Measurements from ENCODE around the gene PLOD3.
"Not testable (repeated sequence)": the region's sequence is repeated elsewhere in the genome, so short reads cannot be mapped to it uniquely, and the experiment has no call there.

The PLOD3 gene

GRCh38 chr7:101212014-101212413 lies 5.4 kb downstream of the PLOD3 start:
- no peak for DNase-seq (ENCODE audit: low read depth in 2 of 2)

DNA sequence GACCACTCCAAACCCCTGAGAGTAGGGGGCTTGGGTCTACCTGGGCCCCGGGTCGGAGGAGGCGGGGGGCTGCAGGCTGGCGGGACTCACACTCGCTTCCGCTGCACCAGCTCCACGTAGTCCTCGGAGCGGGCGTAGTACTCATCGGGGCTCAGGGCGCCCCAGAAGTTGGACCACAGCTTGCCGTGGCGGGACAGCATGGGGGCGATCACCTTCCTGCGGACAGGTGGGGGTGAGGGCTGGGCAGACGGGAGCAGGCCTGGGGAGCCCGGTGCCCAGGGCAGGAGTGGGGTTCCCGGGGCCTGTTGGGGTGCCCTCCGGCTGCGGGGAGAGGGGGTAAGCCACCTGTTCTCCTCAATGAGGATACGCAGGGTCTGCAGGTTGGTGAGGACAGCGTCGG lies 5.9 kb downstream of the PLOD3 start:
- no peak for DNase-seq (ENCODE audit: low read depth in 2 of 2)

DNA sequence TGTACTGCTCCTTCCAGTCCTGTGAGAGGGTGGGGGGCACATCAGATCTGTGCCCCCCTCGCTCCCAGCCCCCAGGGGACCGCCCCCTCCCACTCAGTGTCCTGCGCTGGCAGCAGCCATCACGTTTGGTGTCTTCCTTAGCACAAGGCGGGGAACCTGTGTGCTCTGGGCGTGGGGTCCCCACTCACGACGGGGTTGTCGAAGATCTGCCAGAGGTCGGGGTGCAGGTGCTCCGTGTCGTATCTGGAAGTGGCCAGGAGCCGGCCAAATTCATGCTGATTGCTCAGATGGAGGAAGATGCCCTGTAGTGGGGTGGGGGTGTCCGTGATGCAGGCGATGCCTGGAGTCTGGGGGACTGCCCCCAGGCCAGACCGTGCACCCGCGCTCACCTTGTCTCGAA lies 7.2 kb downstream of the PLOD3 start:
- DNase-seq (ENCODE audit: low read depth in 2 of 2), result no peak

GRCh38 chr7:101208794-101209193 lies 8.6 kb downstream of the PLOD3 start:
- no peak for DNase-seq (ENCODE audit: low read depth in 2 of 2)

DNA sequence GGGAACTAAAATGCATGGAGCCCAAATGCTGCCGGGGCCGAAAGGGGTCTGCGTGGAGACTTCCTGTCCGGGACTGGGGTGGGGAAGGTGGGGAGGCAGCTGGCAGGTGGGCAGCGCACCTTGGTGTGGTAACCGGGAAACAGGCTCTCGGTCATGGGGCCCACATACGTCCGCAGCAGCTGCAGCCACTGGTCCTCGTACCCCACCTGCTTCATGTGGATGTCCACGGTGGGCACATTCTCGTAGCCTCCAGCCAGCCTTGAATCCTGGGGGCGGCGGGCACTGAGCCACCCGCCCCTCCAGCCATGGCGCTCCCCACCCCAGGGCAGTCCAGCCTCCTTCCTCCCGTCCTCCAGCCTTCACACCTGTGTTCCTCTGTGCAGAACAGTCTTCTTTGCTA lies 9.9 kb downstream of the PLOD3 start:
- no peak for DNase-seq (ENCODE audit: low read depth in 2 of 2)

DNA sequence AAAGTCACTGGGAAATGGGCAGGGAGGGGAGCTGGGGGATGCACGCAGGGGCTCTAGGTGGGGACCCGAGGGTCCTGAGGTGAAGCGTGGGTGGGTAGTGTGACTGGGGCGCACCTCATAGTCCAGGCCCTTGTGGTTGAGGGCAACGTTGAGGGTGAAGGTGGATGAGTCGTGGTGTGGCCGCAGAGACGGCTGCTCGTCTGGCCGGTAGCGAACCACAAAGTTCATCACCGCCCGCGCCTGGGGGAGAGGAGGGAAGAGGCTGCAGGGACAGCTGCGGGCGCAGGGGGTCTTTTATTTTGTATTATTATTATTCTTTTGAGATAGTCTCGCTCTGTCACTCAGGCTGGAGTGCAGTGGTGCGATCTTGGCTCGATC lies 10.7 kb downstream of the PLOD3 start:
- no peak for DNase-seq (ENCODE audit: low read depth in 2 of 2)

DNA sequence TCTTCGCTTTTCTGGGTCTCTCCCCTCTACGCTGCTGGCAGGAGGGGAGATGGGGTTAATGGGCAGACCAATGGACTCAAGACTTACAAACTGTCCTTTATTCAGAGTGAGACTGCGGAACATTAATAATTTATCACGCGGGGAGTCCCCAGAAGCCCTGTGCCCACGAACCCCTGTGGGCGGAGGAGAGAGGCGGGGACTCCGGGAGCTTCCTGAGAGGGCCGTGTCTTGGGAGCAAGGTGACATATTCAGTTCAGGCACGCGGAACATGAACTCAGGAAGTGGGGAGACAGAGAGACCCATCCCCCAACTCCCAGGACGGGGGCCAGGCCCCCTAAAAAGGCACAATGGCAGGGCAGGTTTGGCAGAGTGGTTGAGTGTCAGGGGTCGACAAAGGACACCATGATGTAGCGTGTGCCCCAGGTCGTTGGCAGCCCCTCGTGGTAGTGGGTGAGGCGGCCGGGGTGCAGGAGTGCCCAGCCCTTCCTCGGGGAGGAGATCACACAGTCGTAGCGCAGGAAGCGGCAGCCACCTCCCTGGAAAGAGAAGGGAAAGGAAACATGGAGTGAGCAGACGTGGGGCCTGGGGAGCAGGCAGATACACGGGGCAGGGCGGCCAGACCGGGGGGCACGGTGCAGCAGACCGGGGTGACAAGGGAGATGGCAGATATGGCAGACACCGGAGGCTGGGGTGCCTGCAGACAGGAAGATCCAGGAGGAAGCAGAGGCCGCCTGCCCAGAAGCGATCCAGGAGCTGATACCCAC lies 11.3 kb downstream of the PLOD3 start:
- no peak for DNase-seq (ENCODE audit: low read depth in 2 of 2)

- DNase-seq (ENCODE audit: low read depth in 2 of 2), result not testable (repeated sequence)
Measured at GRCh38 chr7:101203740-101204738, 13.3 kb downstream of the PLOD3 start.

GRCh38 chr7:101202603-101202918 lies 14.8 kb downstream of the PLOD3 start:
- no peak for DNase-seq (ENCODE audit: low read depth in 2 of 2)

DNA sequence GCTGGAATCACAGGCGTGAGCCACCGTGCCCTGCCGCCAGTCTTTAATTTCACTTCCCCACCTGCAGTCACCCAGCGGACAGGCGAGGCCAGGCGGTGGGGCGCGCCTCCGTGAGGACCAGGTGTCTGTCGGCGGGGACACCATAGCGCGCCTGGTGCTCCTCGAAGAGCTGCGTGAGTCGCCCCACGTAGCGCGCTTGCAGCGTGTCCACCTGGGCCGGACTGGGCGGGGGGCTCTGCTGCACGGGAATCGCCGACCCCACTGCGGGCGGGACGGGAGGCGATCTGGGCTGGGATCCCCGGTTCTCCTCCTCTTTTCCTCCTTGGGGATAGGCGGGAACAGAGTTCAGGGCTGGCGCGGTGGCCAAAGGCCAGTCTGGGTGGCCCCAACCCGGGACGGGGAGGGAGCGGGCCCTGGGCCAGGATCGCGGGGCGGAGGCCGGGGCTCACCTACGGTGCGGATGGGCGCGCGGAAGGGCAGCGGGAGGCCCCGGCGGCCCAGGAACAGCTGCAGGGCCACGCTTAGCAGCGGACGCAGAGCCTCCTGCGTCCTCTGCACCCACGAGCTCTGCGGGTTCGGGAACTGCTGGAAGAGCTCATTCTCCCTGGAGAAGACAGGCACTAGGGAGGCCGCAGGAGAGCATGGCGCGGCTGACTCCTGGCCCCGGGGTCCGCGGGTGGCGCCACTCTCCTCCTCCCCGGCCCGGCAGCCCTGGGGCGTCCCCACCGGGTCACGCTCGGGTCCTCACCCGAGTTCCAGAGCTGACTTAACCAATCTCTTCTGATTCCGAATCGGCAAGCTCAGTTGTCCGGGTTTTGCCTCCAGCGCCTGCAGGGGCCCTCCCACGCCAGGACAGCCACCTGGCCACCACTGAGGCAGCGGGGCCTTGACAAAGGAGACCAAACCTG lies 15.4 kb downstream of the PLOD3 start:
- no peak for DNase-seq (ENCODE audit: low read depth in 2 of 2)

DNA sequence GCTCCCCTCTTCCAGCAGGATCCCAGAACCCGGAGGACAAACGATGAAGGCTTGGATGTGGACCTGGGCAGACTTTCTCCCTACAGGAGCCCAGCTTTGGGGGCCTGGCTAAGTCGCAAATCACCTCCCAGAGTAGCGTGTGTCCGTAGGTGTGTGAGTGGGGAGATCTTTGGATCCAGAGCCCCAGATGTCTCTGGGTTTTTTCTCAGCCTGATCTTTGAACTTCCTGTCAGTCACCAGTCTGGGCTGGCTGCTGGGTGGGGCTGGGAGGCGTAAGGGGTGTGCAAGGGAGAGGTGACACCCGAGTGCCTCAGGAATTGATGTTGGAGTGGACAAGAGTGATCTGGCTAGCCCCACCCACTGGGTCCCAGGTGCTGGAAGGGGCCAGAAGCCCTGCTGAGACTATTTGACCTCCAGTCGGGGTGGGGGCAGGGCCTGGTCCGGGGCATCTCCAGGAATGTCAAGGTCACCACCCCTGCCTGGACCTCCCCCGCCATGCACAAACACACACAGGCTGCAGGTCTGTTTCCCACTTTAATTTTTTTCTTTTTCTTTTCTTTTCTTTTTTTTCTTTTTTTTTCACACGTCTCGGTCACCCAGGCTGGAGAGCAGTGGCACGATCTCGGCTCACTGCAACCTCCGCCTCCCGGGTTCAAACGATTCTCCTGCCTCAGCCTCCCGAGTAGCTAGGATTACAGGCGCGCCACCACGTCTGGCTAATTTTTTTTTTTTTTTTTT lies 16.4 kb downstream of the PLOD3 start, which contains the start of gene MOGAT3:
Gene MOGAT3 (minus strand): TSS at position 175 of the 738 bp plus-strand sequence. CDS start 182 bp downstream, outside the sequence.
- DNase-seq (ENCODE audit: low read depth in 2 of 2), result no peak

GRCh38 chr7:101200504-101200861 lies 16.9 kb downstream of the PLOD3 start:
- no peak for DNase-seq (ENCODE audit: low read depth in 2 of 2)

- not testable (repeated sequence) for DNase-seq (ENCODE audit: low read depth in 2 of 2)
Measured at GRCh38 chr7:101199522-101199921, 17.9 kb downstream of the PLOD3 start.

GRCh38 chr7:101198476-101198875 lies 18.9 kb downstream of the PLOD3 start:
- no peak for DNase-seq (ENCODE audit: low read depth in 2 of 2)

DNA sequence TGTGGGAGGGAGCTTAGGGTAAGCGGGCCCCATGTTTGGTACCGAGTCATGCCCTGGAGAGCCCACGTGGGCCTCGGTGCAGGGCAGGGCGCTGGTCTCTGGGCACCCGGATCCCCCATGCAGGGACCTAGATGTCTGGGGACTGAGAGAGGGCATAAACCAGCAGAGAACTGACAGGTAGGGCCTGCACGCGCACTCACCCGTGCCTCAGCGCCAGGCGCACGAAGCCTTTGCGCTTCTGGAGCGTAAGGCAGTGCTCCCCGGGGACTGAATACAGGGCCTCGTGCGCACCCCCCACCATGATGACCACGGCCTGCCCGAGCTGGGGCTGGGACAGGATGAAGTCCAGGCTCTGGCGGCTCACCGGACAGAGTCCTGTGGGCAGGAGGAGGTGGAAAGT lies 19.4 kb downstream of the PLOD3 start:
- DNase-seq (ENCODE audit: low read depth in 2 of 2), result no peak

DNA sequence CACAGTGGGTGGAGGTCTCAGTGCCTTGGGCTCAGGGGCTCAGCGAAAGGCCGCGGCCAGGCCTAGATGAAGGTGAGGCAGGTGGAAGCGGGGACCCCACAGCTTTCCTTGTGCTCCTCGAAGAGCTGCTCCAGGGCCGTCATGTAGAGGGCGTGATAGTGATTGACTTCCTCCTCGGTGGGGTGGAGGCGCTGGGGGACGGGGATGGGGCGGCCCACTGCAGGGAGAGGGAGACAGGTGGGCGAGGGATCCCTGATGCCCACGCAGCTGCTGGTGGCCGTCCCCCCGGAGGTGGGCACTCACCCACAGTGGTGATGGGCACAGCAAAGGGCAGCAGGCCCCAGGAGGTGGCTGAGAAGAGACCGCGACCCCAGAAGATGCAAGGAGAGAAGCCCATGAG lies 21.5 kb downstream of the PLOD3 start:
- DNase-seq (ENCODE audit: low read depth in 2 of 2), result no peak

DNA sequence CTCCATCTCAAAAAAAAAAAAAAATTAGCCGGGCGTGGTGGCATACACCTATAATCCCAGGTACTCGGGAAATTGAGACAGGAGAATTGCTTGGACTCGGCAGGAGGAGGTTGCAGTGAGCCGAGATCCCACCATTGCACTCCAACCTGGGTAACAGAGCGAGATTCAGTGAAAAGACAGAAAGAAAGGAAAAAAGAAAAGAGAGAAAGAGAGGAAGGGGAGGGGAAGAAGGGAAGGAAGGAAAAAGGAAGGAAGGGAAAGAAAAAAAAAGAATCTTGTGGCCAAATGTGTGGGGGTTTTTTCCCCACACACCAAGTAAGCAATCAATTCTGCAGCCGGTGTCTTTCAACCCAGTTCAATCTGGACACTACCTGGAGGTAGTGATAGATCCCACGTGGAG lies 28.3 kb downstream of the PLOD3 start:
- no peak for DNase-seq (ENCODE audit: low read depth in 2 of 2)

DNA sequence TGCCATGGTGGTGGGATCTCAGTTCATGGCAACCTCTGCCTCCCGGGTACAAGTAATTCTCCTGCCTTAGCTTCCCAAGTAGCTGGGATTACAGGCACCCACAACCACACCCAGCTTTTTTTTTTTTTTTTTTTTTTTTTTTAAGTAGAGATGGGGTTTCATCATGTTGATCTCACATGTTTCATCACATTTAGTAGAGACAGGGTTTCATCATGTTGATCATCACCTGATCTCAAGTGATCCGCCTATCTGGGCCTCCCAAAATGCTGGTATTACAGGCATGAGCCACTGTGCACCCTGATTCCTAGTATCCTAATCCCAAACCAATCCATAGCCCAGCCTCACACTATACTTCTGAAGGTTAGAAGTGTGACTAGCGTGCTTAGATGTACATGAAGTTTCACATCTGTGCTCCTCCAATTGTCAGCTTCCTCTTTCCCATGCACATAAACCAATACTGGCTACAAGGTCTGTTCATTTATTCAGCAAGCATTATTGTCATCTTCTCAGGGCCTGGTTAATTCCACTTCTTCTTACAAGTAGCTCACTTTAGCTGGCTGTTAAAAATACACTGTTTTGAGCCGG lies 30.4 kb downstream of the PLOD3 start:
- no peak for DNase-seq (ENCODE audit: low read depth in 2 of 2)

DNA sequence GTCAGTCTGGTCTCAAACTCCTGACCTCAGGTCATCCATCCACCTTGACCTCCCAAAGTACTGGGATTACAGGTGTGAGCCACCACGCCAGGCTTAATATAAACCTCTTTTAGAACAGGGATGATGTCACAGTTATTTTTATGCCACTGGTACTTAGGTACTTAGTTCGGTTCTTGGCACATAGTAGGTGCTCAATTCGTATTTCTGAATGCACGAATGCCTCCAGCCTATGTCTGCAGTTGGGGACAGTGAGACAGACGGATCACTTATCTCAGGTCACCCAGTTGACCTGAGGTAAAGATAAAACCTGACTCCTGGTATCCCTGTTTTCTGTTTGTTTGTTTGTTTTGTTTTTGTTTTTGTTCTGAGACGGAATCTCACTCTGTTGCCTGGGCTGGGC lies 31.2 kb downstream of the PLOD3 start:
- no peak for DNase-seq (ENCODE audit: low read depth in 2 of 2)

DNA sequence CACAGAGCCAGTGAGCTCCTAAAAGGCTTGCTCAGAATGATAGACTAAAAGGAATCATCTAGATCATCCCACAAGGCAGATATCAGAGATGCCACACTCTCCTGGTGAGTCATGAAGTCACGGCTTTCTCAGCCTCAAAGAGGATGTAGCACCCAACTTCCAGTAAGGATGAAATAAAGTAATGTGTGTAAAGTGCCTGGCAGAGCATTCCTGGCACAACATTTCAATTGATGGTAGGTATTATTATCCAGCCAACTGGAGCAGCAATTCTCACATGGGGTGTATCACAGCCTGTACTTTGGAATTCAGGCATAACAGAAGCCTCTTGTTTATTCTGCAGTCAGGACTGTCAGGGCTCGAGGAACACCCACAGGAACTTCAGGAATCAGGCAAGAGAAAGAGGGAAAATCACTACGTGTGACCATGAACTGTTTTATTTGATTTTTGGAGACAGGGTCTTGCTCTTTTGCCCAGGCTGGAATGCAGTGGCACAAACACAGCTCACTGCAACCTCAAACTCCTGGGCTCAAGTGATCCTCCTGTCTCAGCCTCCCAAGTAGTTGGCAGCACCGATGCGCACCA lies 32.0 kb downstream of the PLOD3 start:
- DNase-seq (ENCODE audit: low read depth in 2 of 2), result no peak
